AG20443 (cell line): ENCODE data around the gene ETV5.
A peak's percentile ranks its signal among the peaks of the same experiment; 100 is the strongest.
"Not testable (repeated sequence)": the region's sequence is repeated elsewhere in the genome, so short reads cannot be mapped to it uniquely, and the experiment has no call there.

Experiments
- DNase-seq: peaks from one replicate; pipeline ENCODE4 v3.0.0; 2012; ENCODE audit warnings: low spot score, mixed read lengths

ETV5 gene

GRCh38 chr3:186022931-186023330 is 86.0 kb downstream of the ETV5 start:
- DNase-seq = no peak

DNA sequence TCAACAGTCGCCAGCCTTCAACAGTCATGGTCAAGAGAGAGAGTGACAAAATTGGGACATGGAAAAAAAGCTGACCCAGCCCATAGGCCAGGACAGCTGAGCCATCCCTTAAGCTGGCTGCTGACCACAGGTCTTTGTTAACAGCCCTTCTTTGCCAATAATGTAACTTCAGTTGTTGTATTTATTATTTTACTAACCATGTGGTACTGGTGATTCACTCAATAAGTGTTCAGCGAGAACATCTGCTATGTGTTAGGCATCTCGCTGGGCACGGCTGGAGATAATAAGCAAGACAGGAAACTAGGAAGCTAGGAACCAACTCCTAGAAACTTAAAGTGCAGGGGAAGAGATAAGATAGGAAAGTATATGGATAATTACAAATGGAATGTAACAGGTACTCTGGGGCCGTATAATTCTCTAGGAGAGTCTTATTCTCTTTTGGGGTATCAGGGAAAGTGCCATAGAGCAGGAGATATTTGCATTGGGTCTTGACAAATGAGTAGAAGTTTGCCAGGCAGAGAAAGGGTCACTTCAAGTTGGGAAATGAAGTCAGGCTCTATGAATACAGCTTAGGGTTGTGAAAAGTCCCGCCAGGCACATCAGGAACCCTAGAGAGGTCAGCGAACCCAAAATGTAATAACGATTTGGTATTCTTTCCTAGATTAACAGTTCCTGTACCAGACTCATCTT is 87.1 kb downstream of the ETV5 start:
- peak; percentile 91 for DNase-seq

DNA sequence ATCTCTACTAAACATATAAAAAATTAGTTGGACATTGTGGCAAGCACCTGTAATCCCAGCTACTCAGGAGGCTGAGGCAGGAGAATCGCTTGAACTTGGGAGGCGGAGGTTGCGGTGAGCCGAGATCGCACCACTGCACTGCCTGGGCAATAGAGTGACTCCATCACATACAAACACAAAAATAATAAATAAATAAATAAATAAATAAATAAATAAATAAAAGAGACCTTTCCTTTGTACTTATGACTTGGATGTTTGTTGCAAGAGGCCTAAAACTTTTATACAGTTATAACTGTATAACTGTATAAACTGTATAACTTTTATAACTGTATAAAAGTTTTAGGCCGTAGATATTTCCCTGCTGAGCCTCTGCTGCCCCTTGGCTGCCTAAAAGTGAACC is 87.6 kb downstream of the ETV5 start:
- not testable (repeated sequence) for DNase-seq

GRCh38 chr3:186019288-186019687 is 89.6 kb downstream of the ETV5 start:
- not testable (repeated sequence) for DNase-seq

DNA sequence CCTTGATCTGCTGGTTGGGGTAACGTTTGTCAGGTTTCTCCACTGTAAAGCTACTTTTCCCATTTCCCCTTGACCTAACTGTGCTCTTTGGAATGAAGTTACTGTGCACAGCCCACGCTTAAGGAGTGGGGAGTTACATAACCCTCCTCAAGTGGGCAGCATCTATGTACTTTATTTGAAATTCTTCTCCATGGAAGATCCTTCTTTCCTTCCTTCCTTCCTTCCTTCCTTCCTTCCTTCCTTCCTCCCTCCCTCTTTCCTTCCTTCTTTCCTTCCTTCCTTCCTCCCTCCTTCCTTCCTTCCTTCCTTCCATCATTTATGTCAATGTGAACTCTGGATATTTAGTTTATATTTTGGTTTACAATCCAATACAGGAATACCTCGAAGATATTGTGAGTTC is 94.0 kb downstream of the ETV5 start:
- DNase-seq = no peak

GRCh38 chr3:186013312-186013711 is 95.6 kb downstream of the ETV5 start:
- DNase-seq = no peak

DNA sequence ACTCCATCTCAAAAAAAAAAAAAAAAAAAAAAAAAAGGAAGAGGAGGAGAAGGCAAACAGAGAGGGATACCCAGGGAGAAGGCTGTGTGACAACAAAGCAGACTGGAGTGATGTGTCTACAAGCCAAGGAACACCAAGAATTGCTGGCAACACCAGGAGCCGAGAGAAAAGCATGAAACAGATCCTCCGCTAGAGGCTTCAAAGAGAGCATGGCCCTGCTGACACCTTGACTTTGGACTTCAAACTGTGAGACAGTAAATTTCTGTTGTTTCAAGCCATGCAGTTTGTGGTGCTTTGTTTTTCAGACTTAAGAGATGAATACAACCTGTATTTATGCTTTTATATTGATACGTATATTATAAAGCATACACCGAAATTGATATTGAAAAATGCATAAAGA is 96.8 kb downstream of the ETV5 start:
- DNase-seq = no peak

DNA sequence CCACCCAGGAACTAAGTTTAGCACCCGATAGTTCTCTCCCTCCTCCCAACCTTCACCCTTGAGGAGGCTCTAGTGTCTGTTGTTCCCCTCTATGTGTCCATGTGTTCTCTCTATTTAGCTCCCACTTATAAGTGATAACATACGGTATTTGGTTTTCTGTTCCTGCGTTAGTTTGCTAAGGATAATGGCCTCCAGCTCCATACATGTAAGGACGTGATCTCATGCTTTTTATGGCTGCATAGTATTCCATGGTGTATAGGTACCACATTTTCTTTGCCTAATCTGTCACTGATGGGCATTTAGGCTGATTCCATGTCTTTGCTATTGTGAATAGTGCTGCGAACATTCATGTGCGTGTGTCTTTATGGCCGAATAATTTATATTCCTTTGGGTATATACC is 104.2 kb downstream of the ETV5 start:
- DNase-seq = no peak

- DNase-seq = no peak
Measured at GRCh38 chr3:186004209-186004608, 104.7 kb downstream of the ETV5 start.

DNA sequence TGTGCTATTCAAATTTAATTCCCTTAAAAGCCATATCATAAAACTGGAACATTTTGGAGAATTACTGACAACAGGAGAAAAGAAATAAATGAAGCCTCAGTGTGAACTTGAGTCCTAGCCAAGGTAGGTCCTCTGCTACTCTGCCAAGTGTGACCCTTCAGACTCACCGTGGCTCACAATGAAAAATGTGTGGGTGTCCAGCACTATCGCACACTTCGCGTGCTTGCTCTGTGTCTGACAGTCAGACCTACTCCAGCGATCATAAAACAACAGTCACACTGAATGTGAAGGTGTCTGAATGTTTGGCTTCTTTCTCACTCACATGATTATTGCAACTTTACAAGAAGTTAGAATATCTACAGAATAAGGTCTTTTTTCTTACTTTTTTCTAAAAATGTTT is 105.3 kb downstream of the ETV5 start:
- DNase-seq = no peak

- no peak for DNase-seq
Measured at GRCh38 chr3:186002884-186003472, 105.9 kb downstream of the ETV5 start.

DNA sequence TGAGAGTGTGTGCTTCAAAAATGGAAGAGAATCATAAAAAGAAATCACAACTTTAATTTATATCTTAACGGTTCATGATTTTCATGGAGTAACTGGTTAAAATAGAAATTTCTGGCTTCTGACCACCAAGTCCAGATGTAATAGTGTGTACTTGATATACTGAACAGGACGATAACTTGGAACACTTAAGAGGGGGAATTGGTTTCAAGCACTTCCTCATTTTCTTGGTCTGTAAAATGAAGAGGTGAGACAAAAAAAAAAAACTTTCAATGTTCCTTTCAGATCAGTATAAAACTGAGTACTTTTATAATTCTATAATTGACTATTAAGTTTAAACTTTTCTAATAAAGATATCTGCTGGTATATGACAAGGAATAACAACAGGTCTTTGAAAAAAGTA is 107.0 kb downstream of the ETV5 start:
- no peak for DNase-seq

GRCh38 chr3:185999221-185999620 is 109.7 kb downstream of the ETV5 start:
- no peak for DNase-seq

DNA sequence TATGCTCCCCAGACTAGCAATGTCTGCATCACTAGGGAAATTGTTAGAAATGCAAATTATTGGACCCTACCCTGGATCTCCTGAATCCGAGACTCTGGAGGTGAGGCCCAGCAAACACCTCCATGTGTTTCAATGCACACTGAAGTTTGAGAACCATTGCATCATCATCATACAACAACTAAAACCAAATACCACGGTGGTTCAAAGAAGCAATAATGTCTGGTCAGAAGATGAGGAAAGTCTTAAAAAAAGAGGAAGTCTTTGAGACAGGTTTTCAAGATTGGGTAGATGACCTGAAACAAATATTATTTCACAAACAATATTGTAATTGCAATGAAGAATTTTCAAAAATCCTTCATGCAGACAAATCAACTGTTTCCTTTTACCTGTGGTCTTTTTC is 110.8 kb downstream of the ETV5 start:
- no peak for DNase-seq

GRCh38 chr3:185997130-185997529 is 111.8 kb downstream of the ETV5 start:
- no peak for DNase-seq
